Keratinocyte (primary cell): Measurements from ENCODE around the gene SCPEP1. TPM values are rescaled to one million over a fixed set of nuclear protein-coding genes. Genes with fewer than 3 reads are reported as not detected.

Source experiments
- DNase-seq: peaks from one replicate; pipeline ENCODE4 v3.0.0-alpha.2; 2011; ENCODE audit warnings: low read depth, missing footprints, low spot score
- FAIRE-seq: peaks from 2 replicates; lab custom pipeline; 2011; peaks lifted over from hg19 to GRCh38; lab: Jason Lieb, UNC
- H2AFZ ChIP-seq: 2 replicates; pipeline ENCODE4 v1.6.0; 2012; ENCODE audit warnings: low read length, control low read depth, inconsistent platforms; ENCODE audit not compliant: control insufficient read depth
- H3K27ac ChIP-seq: 2 replicates; pipeline ENCODE4 v1.5.1; 2011; ENCODE audit warnings: low read length; ENCODE audit not compliant: control insufficient read depth, insufficient read depth
- H3K27me3 ChIP-seq: 3 replicates; pipeline ENCODE4 v1.6.0; 2011; ENCODE audit warnings: low read length; ENCODE audit not compliant: control insufficient read depth, insufficient read depth; ENCODE audit errors: extremely low read depth
- H3K36me3 ChIP-seq, 2 experiments: 2 replicates in 1 of 2; 3 replicates in 1 of 2; pipeline ENCODE4 v1.5.1; 2011; ENCODE audit warnings: low read length in 2 of 2, mild to moderate bottlenecking in 1 of 2; ENCODE audit not compliant: control insufficient read depth in 2 of 2, insufficient read depth in 2 of 2; ENCODE audit errors: extremely low read depth in 1 of 2
- H3K4me1 ChIP-seq: 3 replicates; pipeline ENCODE4 v1.5.1; 2011; ENCODE audit warnings: low read length; ENCODE audit not compliant: control insufficient read depth, insufficient read depth; ENCODE audit errors: extremely low read depth
- H3K4me2 ChIP-seq: 3 replicates; pipeline ENCODE4 v1.6.0; 2011; ENCODE audit warnings: low read depth, low read length; ENCODE audit not compliant: control insufficient read depth, insufficient read depth; ENCODE audit errors: extremely low read depth
- H3K4me3 ChIP-seq, 3 experiments: fragments of 200-600 bp in 1 of 3; sonication (generic) in 1 of 3; 2 replicates in 2 of 3; 3 replicates in 1 of 3; pipeline ENCODE4 v1.5.1; 2011 to 2016; ENCODE audit warnings: low read length in 3 of 3, mild to moderate bottlenecking in 3 of 3, control low read depth in 2 of 3, inconsistent platforms in 1 of 3, low read depth in 1 of 3, mixed read lengths in 1 of 3, mixed run types in 1 of 3, moderate library complexity in 1 of 3; ENCODE audit not compliant: control insufficient read depth in 2 of 3, insufficient read depth in 2 of 3; ENCODE audit errors: extremely low read depth in 1 of 3
- H3K79me2 ChIP-seq: 2 replicates; pipeline ENCODE4 v1.6.0; 2012; ENCODE audit warnings: low read length; ENCODE audit not compliant: control insufficient read depth, insufficient read depth
- H3K9ac ChIP-seq: 3 replicates; pipeline ENCODE4 v1.6.0; 2011; ENCODE audit warnings: low read length; ENCODE audit not compliant: control insufficient read depth, insufficient read depth; ENCODE audit errors: extremely low read depth
- H3K9me1 ChIP-seq: 3 replicates; pipeline ENCODE4 v1.6.0; 2011; ENCODE audit warnings: low read length; ENCODE audit not compliant: control insufficient read depth, insufficient read depth; ENCODE audit errors: extremely low read depth
- H3K9me3 ChIP-seq: 2 replicates; pipeline ENCODE4 v1.5.1; 2012; ENCODE audit warnings: low read depth, low read length; ENCODE audit not compliant: control insufficient read depth
- H4K20me1 ChIP-seq: 3 replicates; pipeline ENCODE4 v1.6.0; 2011; ENCODE audit warnings: low read length; ENCODE audit not compliant: control insufficient read depth, insufficient read depth; ENCODE audit errors: extremely low read depth
- CTCF ChIP-seq, 3 experiments: IDR thresholded peaks in 1 of 3; conservative IDR thresholded peaks in 1 of 3; optimal IDR thresholded peaks in 1 of 3; 2 replicates in 2 of 3; 3 replicates in 1 of 3; pipeline versions ENCODE3 to v1.5.1; 2011; ENCODE audit warnings: low read length in 3 of 3, mild to moderate bottlenecking in 3 of 3, moderate library complexity in 2 of 3, control low read depth in 1 of 3, inconsistent platforms in 1 of 3; ENCODE audit not compliant: insufficient read depth in 2 of 3; ENCODE audit errors: extremely low read depth in 1 of 3
- EZH2 ChIP-seq: IDR thresholded peaks from one replicate; pipeline ENCODE4 v1.6.1; 2012; ENCODE audit warnings: inconsistent platforms, mild to moderate bottlenecking, low read length, moderate library complexity
- dilution Hi-C: fragments of 300-500 bp; cut with MboI; formaldehyde crosslinking; loops from one replicate; pipeline ENCODE4 v1.7.0; 2020; ENCODE audit warnings: low sequenced_read_pairs; ENCODE audit not compliant: extremely low pct_ligation_motif_present
- polyA plus RNA-seq, 5 experiments: library from polyadenylated mRNA; depleted of rRNA in 3 of 5; stranded (reverse) in 3 of 5; stranded (forward) in 1 of 5; unstranded in 1 of 5; fragments of >200 nt; gene quantifications; 1 replicate in 1 of 5; 2 replicates in 3 of 5; 3 replicates in 1 of 5; pipeline versions ENCODE4 v1.2.1 to v1.2.3, GENCODE V29; 2011 to 2012; ENCODE audit warnings: missing spikeins in 2 of 5, low read depth in 1 of 5, low replicate concordance in 1 of 5

Gene SCPEP1
- polyA plus RNA-seq, 1 donor (not counting 4 experiments of a cell fraction or from before 2014, with no cell fraction given), result 34.4 TPM

GRCh38 chr17:56939869-56940484, 38.0 kb upstream of the SCPEP1 start:
- H2AFZ ChIP-seq, result no peak overlapping the region
- dilution Hi-C loops, result no loop called here
- FAIRE-seq (no peak), DNase-seq (no peak)
- no peaks in the 10 kb centered on the region for H4K20me1 ChIP-seq
- peaks cover 7 to 11% of the 10 kb centered on the region in 2 experiments for H3K36me3 ChIP-seq
- TF ChIP-seq EZH2, result no peak
- TF ChIP-seq CTCF (optimal IDR thresholded peaks at IDR 0.05 in 1 of 3, IDR thresholded peaks at IDR 0.05 in 1 of 3, conservative IDR thresholded peaks at IDR 0.05 in 1 of 3; ENCODE audit: extremely low read depth in 1 of 3, insufficient read depth in 2 of 3, low read length in 3 of 3), result peak in 2 of 3 experiments; percentile 62 to 74
- H3K79me2 ChIP-seq, result no peaks in the 10 kb centered on the region
- no peak overlapping the region for H3K4me3 ChIP-seq
- H3K4me2 ChIP-seq, result no peak overlapping the region
- no peaks in the 10 kb centered on the region for H3K27me3 ChIP-seq
- no peaks in the 10 kb centered on the region for H3K9me1 ChIP-seq
- no peak overlapping the region for H3K9ac ChIP-seq
- no peak overlapping the region for H3K27ac ChIP-seq
- H3K4me1 ChIP-seq, result peaks cover 22% of the 10 kb centered on the region
- no peaks in the 10 kb centered on the region for H3K9me3 ChIP-seq

GRCh38 chr17:56943505-56944125, 34.3 kb upstream of the SCPEP1 start:
- DNase-seq (no peak), FAIRE-seq (no peak)
- dilution Hi-C loops, result no loop called here
- TF ChIP-seq CTCF (optimal IDR thresholded peaks at IDR 0.05 in 1 of 3, IDR thresholded peaks at IDR 0.05 in 1 of 3, conservative IDR thresholded peaks at IDR 0.05 in 1 of 3; ENCODE audit: extremely low read depth in 1 of 3, insufficient read depth in 2 of 3, low read length in 3 of 3) (no peak), EZH2 (no peak)
- Histone ChIP-seq H3K79me2 (peaks cover 3% of the 10 kb centered on the region), H3K27ac (no peak overlapping the region), H3K36me3 (peaks cover 5 to 10% of the 10 kb centered on the region in 2 experiments), H3K9me1 (no peaks in the 10 kb centered on the region), H3K4me3 (no peak overlapping the region), H2AFZ (no peak overlapping the region), H3K9me3 (no peaks in the 10 kb centered on the region), H4K20me1 (no peaks in the 10 kb centered on the region), H3K4me2 (no peak overlapping the region), H3K4me1 (no peaks in the 10 kb centered on the region), H3K27me3 (no peaks in the 10 kb centered on the region), H3K9ac (no peak overlapping the region)
